GM12878 (cell line): ENCODE results near the gene ROR2. TPM values are rescaled to one million over a fixed set of nuclear protein-coding genes. Genes with fewer than 3 reads are reported as not detected.

ENCODE experiments used
- ATAC-seq: fragments of 200-7000 bp; cut with Tn5 transposase; 3 replicates; pipeline ENCODE4 v1.9.1; 2020; ENCODE audit warnings: mild to moderate bottlenecking, moderate library complexity
- BruUV-seq: library from RNA; stranded (reverse); fragments of 400-500 nt; replicated peaks from 2 replicates; lab custom pipeline; 2021; lab: Mats Ljungman, UMichigan
- CTCF ChIA-PET: fragments of 300-600 bp; sonication (Branson Sonifier 250); formaldehyde crosslinking; extraction: SDS; loops from one replicate; lab custom pipeline; 2021; ENCODE audit warnings: inconsistent platforms; lab: Yijun Ruan, JAX
- POLR2A ChIA-PET: fragments of 350-600 bp; formaldehyde crosslinking; extraction: SDS; loops from one replicate; lab custom pipeline; 2021; ENCODE audit warnings: inconsistent platforms; lab: Charles Lee
- RAD21 ChIA-PET: fragments of 300-600 bp; sonication (Branson Sonifier 250); formaldehyde crosslinking; loops from one replicate; lab custom pipeline; 2023; ENCODE audit warnings: antibody characterized with exemption; ENCODE audit not compliant: unreplicated experiment; lab: Charles Lee
- SMC1A ChIA-PET: fragments of 300-600 bp; sonication (Branson Sonifier 250); formaldehyde crosslinking; loops from one replicate; lab custom pipeline; 2023; ENCODE audit not compliant: unreplicated experiment, uncharacterized antibody; lab: Charles Lee
- DNase-seq: peaks from one replicate; pipeline ENCODE4 v3.0.0-alpha.2; 2011; ENCODE audit warnings: low read depth, low spot score
- FAIRE-seq: peaks from 3 replicates; lab custom pipeline; 2011; peaks lifted over from hg19 to GRCh38; lab: Jason Lieb, UNC
- H2AFZ ChIP-seq: 2 replicates; pipeline ENCODE4 v1.6.0; 2011; ENCODE audit warnings: low read depth, low read length, control low read depth; ENCODE audit not compliant: control insufficient read depth
- H3K27ac ChIP-seq: 2 replicates; pipeline ENCODE4 v1.5.1; 2011; ENCODE audit warnings: control low read depth; ENCODE audit not compliant: control insufficient read depth, insufficient read depth
- H3K27me3 ChIP-seq, 2 experiments: replicated peaks in 1 of 2; 2 replicates each; pipeline versions ENCODE4 v1.6.0 to v1.6.1; 2011; ENCODE audit warnings: low read length in 1 of 2; ENCODE audit not compliant: control insufficient read depth in 2 of 2, insufficient read depth in 2 of 2
- H3K36me3 ChIP-seq, 2 experiments: 2 replicates each; pipeline ENCODE4 v1.5.1; 2011; ENCODE audit warnings: low read length in 1 of 2; ENCODE audit not compliant: control insufficient read depth in 2 of 2, insufficient read depth in 2 of 2
- H3K4me1 ChIP-seq: 2 replicates; pipeline ENCODE4 v1.6.1; 2011; ENCODE audit warnings: mild to moderate bottlenecking, low read length, moderate library complexity, mixed read lengths; ENCODE audit not compliant: control insufficient read depth, insufficient read depth
- H3K4me2 ChIP-seq: 2 replicates; pipeline ENCODE4 v1.6.0; 2011; ENCODE audit warnings: control low read depth; ENCODE audit not compliant: control insufficient read depth, insufficient read depth
- H3K4me3 ChIP-seq: fragments of 200-600 bp; sonication (generic); 2 replicates; pipeline ENCODE4 v1.5.1; 2016
- H3K79me2 ChIP-seq: 2 replicates; pipeline ENCODE4 v1.6.0; 2011; ENCODE audit warnings: low read length; ENCODE audit not compliant: control insufficient read depth, insufficient read depth
- H3K9ac ChIP-seq: 2 replicates; pipeline ENCODE4 v1.8.0; 2011; ENCODE audit warnings: low read length, control low read depth, mixed read lengths; ENCODE audit not compliant: control insufficient read depth, insufficient read depth
- H3K9me3 ChIP-seq: replicated peaks from 3 replicates; pipeline ENCODE4 v1.5.1; 2011; ENCODE audit warnings: mild to moderate bottlenecking, low read length; ENCODE audit not compliant: control insufficient read depth, insufficient read depth
- H4K20me1 ChIP-seq: 2 replicates; pipeline ENCODE4 v1.6.0; 2011; ENCODE audit not compliant: control insufficient read depth, insufficient read depth
- BCLAF1 ChIP-seq: fragments of 450-650 bp; IDR thresholded peaks from 2 replicates; pipeline ENCODE4 v1.6.1; 2017; ENCODE audit warnings: antibody characterized with exemption, mild to moderate bottlenecking, moderate library complexity
- E2F4 ChIP-seq: IDR thresholded peaks from 2 replicates; pipeline ENCODE4 v1.6.1; 2012; ENCODE audit warnings: low read depth, low read length, improper control_type of control experiment
- EED ChIP-seq: sonication (generic); IDR thresholded peaks from 2 replicates; pipeline ENCODE4 v1.6.1; 2016; ENCODE audit warnings: antibody characterized with exemption, low read depth
- IRF5 ChIP-seq: fragments of 450-650 bp; IDR thresholded peaks from 2 replicates; pipeline ENCODE4 v1.6.1; 2017; ENCODE audit warnings: borderline replicate concordance
- PAX8 ChIP-seq: fragments of 450-650 bp; IDR thresholded peaks from 2 replicates; pipeline ENCODE4 v1.6.1; 2017; ENCODE audit warnings: mild to moderate bottlenecking, moderate library complexity
- RBBP5 ChIP-seq: fragments of 200-600 bp; sonication (generic); conservative IDR thresholded peaks from 2 replicates; pipeline ENCODE4 v1.6.1; 2016
- RELA ChIP-seq: fragments of 450-650 bp; IDR thresholded peaks from 2 replicates; pipeline ENCODE4 v1.8.0; 2014; ENCODE audit warnings: borderline replicate concordance; ENCODE audit not compliant: partially characterized antibody
- SIX5 ChIP-seq: IDR thresholded peaks from 2 replicates; pipeline ENCODE4 v1.6.1; 2011; ENCODE audit warnings: mild to moderate bottlenecking, low read depth, low read length, moderate library complexity; ENCODE audit not compliant: severe bottlenecking
- SMAD1 ChIP-seq: fragments of 450-650 bp; IDR thresholded peaks from 2 replicates; pipeline ENCODE4 v1.6.1; 2018; ENCODE audit warnings: mild to moderate bottlenecking, low read depth; ENCODE audit not compliant: partially characterized antibody
- STAT3 ChIP-seq: IDR thresholded peaks from 2 replicates; pipeline ENCODE4 v1.6.1; 2011; ENCODE audit warnings: low read depth, low read length, improper control_type of control experiment
- WRNIP1 ChIP-seq: IDR thresholded peaks from 2 replicates; pipeline ENCODE4 v1.6.1; 2011; ENCODE audit warnings: low read depth, low read length, improper control_type of control experiment, borderline replicate concordance
- WGBS: methylation state at CpG from one replicate; pipeline ENCODE4 v1.1.6; 2016; ENCODE audit warnings: low lambda C conversion rate; ENCODE audit not compliant: insufficient replicate concordance, insufficient coverage; ENCODE audit errors: missing lambda C conversion rate; 5-methylcytosine and 5-hydroxymethylcytosine counted together
- in situ Hi-C: fragments of 300-500 bp; cut with MboI; formaldehyde crosslinking; loops from 9 replicates; pipeline ENCODE4 v1.14.3; 2018; ENCODE audit warnings: mixed read lengths
- intact Hi-C: fragments of 100-400 bp; cut with micrococcal nuclease; formaldehyde crosslinking; loops from one replicate; pipeline ENCODE4 v1.14.2; 2022; ENCODE audit not compliant: unreplicated experiment
- polyA plus RNA-seq, 11 experiments: library from polyadenylated mRNA; depleted of rRNA in 4 of 11; unstranded in 6 of 11; stranded (reverse) in 5 of 11; fragments of >200 nt; fragmentation: Nextera tagmentation in 4 of 11; fragmentation: Illumina TruSeq in 1 of 11; extraction: Ambion mirVana in 4 of 11; extraction: Trizol in 1 of 11; gene quantifications; 1 replicate in 1 of 11; 2 replicates in 10 of 11; pipeline versions ENCODE4 v1.2.1 to v1.2.3, GENCODE V29; 2011 to 2016; ENCODE audit warnings: inconsistent platforms in 2 of 11, missing spikeins in 2 of 11, low read depth in 1 of 11
- total RNA-seq, 4 experiments: library from RNA; depleted of rRNA in 3 of 4; stranded (reverse); fragments of >200 nt in 3 of 4; fragmentation: Illumina TruSeq in 1 of 4; extraction: Trizol in 1 of 4; gene quantifications; 2 replicates each; pipeline versions ENCODE4 v1.2.1 to v1.2.3, GENCODE V29; 2013 to 2021

ROR2 gene
- total and polyA plus RNA-seq, 10 of the 15 experiments (the other 5 are each of a cell fraction or from before 2014, with no cell fraction given) = 0.03 to 0.05 TPM; not detected in 8

GRCh38 chr9:91923145-91923544 lies 26.9 kb downstream of the ROR2 start:
- Histone ChIP-seq H3K27me3 (no peaks in the 10 kb centered on the region), H3K9ac (no peak overlapping the region), H4K20me1 (no peaks in the 10 kb centered on the region), H3K36me3 (no peaks in the 10 kb centered on the region), H3K4me1 (no peaks in the 10 kb centered on the region), H3K4me2 (no peak overlapping the region), H3K9me3 (no peaks in the 10 kb centered on the region), H2AFZ (no peak overlapping the region), H3K79me2 (no peaks in the 10 kb centered on the region), H3K27ac (no peak overlapping the region), H3K4me3 (no peak overlapping the region)
- in situ Hi-C loops = no loop called here
- no peak for ATAC-seq
- no peak for DNase-seq
- BruUV-seq = no TSS peak
- FAIRE-seq = no peak
- TF ChIP-seq SIX5 = no peak
- TF ChIP-seq PAX8 = no peak
- no peak for TF ChIP-seq SMAD1
- no peak for TF ChIP-seq IRF5
- TF ChIP-seq BCLAF1 = no peak
- no peak for TF ChIP-seq E2F4
- no peak for TF ChIP-seq STAT3
- no peak for TF ChIP-seq RELA
- no peak for TF ChIP-seq RBBP5
- TF ChIP-seq EED = no peak
- TF ChIP-seq WRNIP1 = no peak
- intact Hi-C loops = no loop called here
- ChIA-PET SMC1A (no interaction called here), POLR2A (no interaction called here), RAD21 (no interaction called here), CTCF (no interaction called here)
- 0% methylated on average over 1 of the region's 1 CpG for WGBS
